Sigmoid colon (tissue), 7 donors: ENCODE data around the gene PLSCR2. TPM values are rescaled to one million over a fixed set of nuclear protein-coding genes. Genes with fewer than 3 reads are reported as not detected.
"Not testable (repeated sequence)": the region's sequence is repeated elsewhere in the genome, so short reads cannot be mapped to it uniquely, and the experiment has no call there.

Experiments
- DNase-seq: peaks from one replicate; pipeline ENCODE4 v3.0.0-alpha.2; 2019
- H3K27ac ChIP-seq, 4 donors: fragments of 200-600 bp; sonication (generic); one replicate each; pipeline ENCODE4 v1.5.1; 2016 to 2019; ENCODE audit warnings: mild to moderate bottlenecking in 1 of 4
- H3K27me3 ChIP-seq, 3 donors: fragments of 200-600 bp; sonication (generic); one replicate each; pipeline ENCODE4 v1.5.1; 2019; ENCODE audit warnings: mild to moderate bottlenecking in 1 of 3
- H3K36me3 ChIP-seq, 4 donors: fragments of 200-600 bp; sonication (generic); one replicate each; pipeline ENCODE4 v1.5.1; 2016 to 2019
- H3K4me1 ChIP-seq, 4 donors: fragments of 200-600 bp; sonication (generic); one replicate each; pipeline ENCODE4 v1.5.1; 2017 to 2019
- H3K4me3 ChIP-seq, 4 donors: fragments of 200-600 bp; sonication (generic); one replicate each; pipeline ENCODE4 v1.5.1; 2017 to 2019; ENCODE audit warnings: mild to moderate bottlenecking in 2 of 4, moderate library complexity in 1 of 4
- H3K9me3 ChIP-seq, 4 donors: fragments of 200-600 bp in 3 of 4; sonication (generic) in 3 of 4; one replicate each; pipeline versions ENCODE4 v1.5.1 to v1.6.1; 2013 to 2019
- CTCF ChIP-seq, 4 experiments: fragments of 450-650 bp in 3 of 4; fragments of 200-600 bp in 1 of 4; IDR thresholded peaks; one replicate each; pipeline ENCODE4 v1.5.1; 2016 to 2019; ENCODE audit warnings: antibody characterized with exemption in 4 of 4, mild to moderate bottlenecking in 3 of 4, moderate library complexity in 2 of 4
- EP300 ChIP-seq, 4 donors: sonication (generic); formaldehyde crosslinking; IDR thresholded peaks; one replicate each; pipeline ENCODE4 v1.6.1; 2017; ENCODE audit warnings: antibody characterized with exemption in 4 of 4
- POLR2A ChIP-seq, 2 donors: fragments of 450-650 bp; IDR thresholded peaks; one replicate each; pipeline ENCODE4 v1.6.1; 2016; ENCODE audit warnings: antibody characterized with exemption in 2 of 2, mild to moderate bottlenecking in 2 of 2, moderate library complexity in 2 of 2
- POLR2AphosphoS5 ChIP-seq, 4 donors: sonication (generic); formaldehyde crosslinking; IDR thresholded peaks; one replicate each; pipeline ENCODE4 v1.6.1; 2017; ENCODE audit warnings: antibody characterized with exemption in 4 of 4
- WGBS, 2 donors: extraction: QIAGEN DNeasy Blood & Tissue Kit; methylation state at CpG; one replicate each; pipeline ENCODE4 v1.1.7; 2013; 5-methylcytosine and 5-hydroxymethylcytosine counted together
- intact Hi-C: fragments of 100-400 bp; cut with DNase I; formaldehyde crosslinking; loops from one replicate; pipeline ENCODE4 v1.15.1; 2023
- polyA plus RNA-seq, 3 donors: library from polyadenylated mRNA; stranded (reverse); fragments of 200-250 nt; gene quantifications; one replicate each; pipeline ENCODE4 v1.2.3, GENCODE V29; 2013
- total RNA-seq, 4 donors: library from RNA; depleted of rRNA; stranded (reverse); fragments of >200 nt; gene quantifications; one replicate each; pipeline ENCODE4 v1.1.0, GENCODE V29; 2016
- donor health status: healthy with polysubstance abuse.
- donor health status: Bipolar disorder and iron deficiency.
- donor health status: healthy.

PLSCR2 gene
- total and polyA plus RNA-seq, 7 donors = 0.45 TPM; not detected in 6

- DNase-seq = no peak
- Histone ChIP-seq H3K36me3 (no peaks in the 10 kb centered on the region), H3K4me1 (peaks cover 0 to 4% (median 0%) of the 10 kb centered on the region in 4 donors), H3K4me3 (no peak overlapping the region), H3K27ac (no peak overlapping the region), H3K9me3 (no peaks in the 10 kb centered on the region), H3K27me3 (no peaks in the 10 kb centered on the region)
- intact Hi-C loops = no loop called here
- TF ChIP-seq POLR2A (IDR thresholded peaks at IDR 0.05) (no peak), CTCF (IDR thresholded peaks at IDR 0.05) (no peak), POLR2AphosphoS5 (IDR thresholded peaks at IDR 0.05) (no peak), EP300 (IDR thresholded peaks at IDR 0.05) (no peak)
- 24 to 73% methylated on average over 1 of the region's 1 CpG for WGBS, 2 donors
Observed at GRCh38 chr3:146502887-146503460, 33.6 kb upstream of the PLSCR2 start.

GRCh38 chr3:146501752-146502151, 32.4 kb upstream of the PLSCR2 start:
- TF ChIP-seq EP300 (IDR thresholded peaks at IDR 0.05) = no peak
- Histone ChIP-seq H3K27ac (no peak overlapping the region), H3K4me1 (peaks cover 0 to 4% (median 0%) of the 10 kb centered on the region in 4 donors), H3K27me3 (no peaks in the 10 kb centered on the region), H3K9me3 (no peaks in the 10 kb centered on the region), H3K4me3 (no peak overlapping the region), H3K36me3 (no peaks in the 10 kb centered on the region)
- intact Hi-C loops = no loop called here
- no peak for DNase-seq

GRCh38 chr3:146499701-146500100, 30.3 kb upstream of the PLSCR2 start:
- H3K4me3 ChIP-seq = no peak overlapping the region
- H3K27ac ChIP-seq = no peak overlapping the region
- intact Hi-C loops = no loop called here
- TF ChIP-seq POLR2AphosphoS5 (IDR thresholded peaks at IDR 0.05) (no peak), POLR2A (IDR thresholded peaks at IDR 0.05) (no peak), CTCF (IDR thresholded peaks at IDR 0.05) (no peak), EP300 (IDR thresholded peaks at IDR 0.05) (no peak)
- WGBS, 2 donors = 10 to 61% methylated on average over 1 of the region's 1 CpG
- H3K4me1 ChIP-seq = no peaks in the 10 kb centered on the region
- H3K9me3 ChIP-seq = no peaks in the 10 kb centered on the region
- H3K27me3 ChIP-seq = no peaks in the 10 kb centered on the region
- H3K36me3 ChIP-seq = no peaks in the 10 kb centered on the region
- no peak for DNase-seq

GRCh38 chr3:146498002-146498736, 28.8 kb upstream of the PLSCR2 start:
- no peaks in the 10 kb centered on the region for H3K27me3 ChIP-seq
- 54 to 60% methylated on average over 13 of the region's 13 CpGs for WGBS, 2 donors
- intact Hi-C loops = no loop called here
- TF ChIP-seq CTCF (IDR thresholded peaks at IDR 0.05) (no peak), POLR2AphosphoS5 (IDR thresholded peaks at IDR 0.05) (no peak), POLR2A (IDR thresholded peaks at IDR 0.05) (no peak)
- no peaks in the 10 kb centered on the region for H3K36me3 ChIP-seq
- no peak overlapping the region for H3K27ac ChIP-seq
- H3K4me3 ChIP-seq = no peak overlapping the region
- no peaks in the 10 kb centered on the region for H3K9me3 ChIP-seq
- no peaks in the 10 kb centered on the region for H3K4me1 ChIP-seq
- DNase-seq = no peak

- 92 to 96% methylated on average over 28 of the region's 28 CpGs for WGBS, 2 donors
- H3K9me3 ChIP-seq, H3K36me3 ChIP-seq, H3K4me3 ChIP-seq, H3K4me1 ChIP-seq, H3K27me3 ChIP-seq, H3K27ac ChIP-seq, intact Hi-C loops, DNase-seq: not testable (repeated sequence)
Observed at GRCh38 chr3:146497145-146497843, 27.9 kb upstream of the PLSCR2 start.
